Esophagus squamous epithelium (tissue), 4 donors: ENCODE results near the gene SMIM44.

Source experiments
- POLR2A ChIP-seq, 4 donors: fragments of 450-650 bp; IDR thresholded peaks; one replicate each; pipeline ENCODE4 v1.6.1; 2017; ENCODE audit warnings: antibody characterized with exemption in 4 of 4, mild to moderate bottlenecking in 4 of 4, moderate library complexity in 3 of 4
- TF ChIP-seq, protein P1 (sequence below), 6 experiments: fragments of 450-650 bp in 4 of 6; fragments of 200-600 bp in 2 of 6; sonication (generic) in 2 of 6; IDR thresholded peaks; one replicate each; pipeline ENCODE4 v1.5.1; 2016 to 2019; ENCODE audit warnings: antibody characterized with exemption in 6 of 6, mild to moderate bottlenecking in 4 of 6, moderate library complexity in 4 of 6

DNA sequence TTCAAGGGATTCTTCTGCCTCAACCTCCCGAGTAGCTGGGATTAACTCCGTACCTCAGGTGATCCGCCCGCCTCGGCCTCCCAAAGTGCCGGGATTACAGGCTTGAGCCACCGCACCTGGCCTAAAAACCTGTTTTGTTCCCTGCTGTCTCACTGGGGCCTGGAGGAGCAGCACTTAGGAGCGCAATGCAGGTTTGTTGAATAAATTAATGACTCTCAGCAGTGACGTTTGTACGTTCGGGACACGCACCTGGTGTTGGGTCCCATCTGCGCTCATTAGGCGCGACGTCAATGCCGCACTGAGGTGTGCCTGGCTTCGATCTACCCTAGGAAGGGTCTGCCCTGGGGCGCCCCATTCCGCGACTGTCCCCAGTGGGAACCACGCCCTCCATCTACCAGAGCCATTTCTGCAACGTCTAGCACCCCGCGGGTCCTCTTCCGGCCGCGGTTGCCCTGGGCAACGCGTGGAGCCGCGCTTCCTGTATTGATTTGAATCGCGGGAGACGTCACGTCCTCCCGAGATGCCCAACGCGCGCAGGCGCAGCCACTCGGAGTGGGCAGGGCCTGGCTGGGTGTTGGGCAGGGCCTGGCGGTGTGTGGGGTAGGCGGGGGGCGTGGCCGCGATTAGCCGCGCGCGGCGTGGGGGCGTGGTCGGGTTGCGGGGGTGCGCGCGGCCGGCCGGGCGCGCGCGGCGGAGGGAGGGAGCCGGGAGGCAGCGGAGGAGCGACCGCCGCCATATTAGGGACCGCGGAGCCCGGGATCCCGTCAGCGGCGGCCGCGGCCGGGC lies 22.6 kb upstream of the SMIM44 start, which contains the start of gene FZR1:
- TF ChIP-seq POLR2A (IDR thresholded peaks at IDR 0.05): peak in 3 of 4 donors; percentile 80 to 88 (median 88)
- TF ChIP-seq, protein P1, sequence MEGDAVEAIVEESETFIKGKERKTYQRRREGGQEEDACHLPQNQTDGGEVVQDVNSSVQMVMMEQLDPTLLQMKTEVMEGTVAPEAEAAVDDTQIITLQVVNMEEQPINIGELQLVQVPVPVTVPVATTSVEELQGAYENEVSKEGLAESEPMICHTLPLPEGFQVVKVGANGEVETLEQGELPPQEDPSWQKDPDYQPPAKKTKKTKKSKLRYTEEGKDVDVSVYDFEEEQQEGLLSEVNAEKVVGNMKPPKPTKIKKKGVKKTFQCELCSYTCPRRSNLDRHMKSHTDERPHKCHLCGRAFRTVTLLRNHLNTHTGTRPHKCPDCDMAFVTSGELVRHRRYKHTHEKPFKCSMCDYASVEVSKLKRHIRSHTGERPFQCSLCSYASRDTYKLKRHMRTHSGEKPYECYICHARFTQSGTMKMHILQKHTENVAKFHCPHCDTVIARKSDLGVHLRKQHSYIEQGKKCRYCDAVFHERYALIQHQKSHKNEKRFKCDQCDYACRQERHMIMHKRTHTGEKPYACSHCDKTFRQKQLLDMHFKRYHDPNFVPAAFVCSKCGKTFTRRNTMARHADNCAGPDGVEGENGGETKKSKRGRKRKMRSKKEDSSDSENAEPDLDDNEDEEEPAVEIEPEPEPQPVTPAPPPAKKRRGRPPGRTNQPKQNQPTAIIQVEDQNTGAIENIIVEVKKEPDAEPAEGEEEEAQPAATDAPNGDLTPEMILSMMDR (IDR thresholded peaks at IDR 0.05): peak in 1 of 6 experiments; percentile 12
